ENCODE data around the gene TOM1.
A peak's percentile ranks its signal among the peaks of the same experiment; 100 is the strongest.

TOM1 gene

DNA sequence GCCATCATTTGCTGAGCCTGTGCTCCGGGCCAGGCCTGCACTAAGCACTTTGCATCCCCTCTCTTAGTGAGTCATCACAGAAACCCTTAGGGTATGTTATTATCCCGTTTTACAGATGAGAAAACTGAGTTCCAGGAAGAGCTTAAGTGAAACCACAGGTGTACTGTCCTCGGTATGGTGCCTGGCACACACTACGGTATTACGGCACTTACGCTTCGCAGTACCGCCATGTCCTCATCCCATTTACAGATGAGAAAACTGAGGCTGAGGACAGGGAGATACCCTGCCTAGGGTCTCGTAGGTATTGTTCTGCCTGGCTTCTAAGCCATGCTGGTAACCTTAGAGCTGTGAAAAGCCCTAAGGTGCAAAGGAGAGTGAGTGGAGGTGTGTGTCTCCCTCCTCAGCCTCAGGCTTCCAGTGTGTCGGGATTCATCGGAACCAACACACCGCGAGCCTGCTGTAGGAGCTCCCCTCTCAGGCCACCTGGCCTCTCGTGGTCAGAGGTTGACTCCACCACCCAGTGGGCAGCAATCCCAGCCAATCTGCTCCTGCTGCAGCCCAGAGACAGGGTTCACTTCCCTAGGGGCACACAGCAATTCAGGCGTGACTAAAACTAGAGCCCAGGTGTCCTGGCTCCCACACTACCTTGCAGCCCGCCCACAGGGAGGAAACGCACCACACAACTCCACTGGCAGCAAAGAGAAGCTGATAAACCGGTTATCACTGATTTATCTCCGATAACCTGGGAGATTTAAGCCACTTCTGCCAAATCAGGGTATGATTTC is 41.6 kb downstream of the TOM1 start:
- no peak for TF ChIP-seq PAX5 (IDR thresholded peaks at IDR 0.05; ENCODE audit: insufficient read depth, low read length, severe bottlenecking)
- TF ChIP-seq SPI1 (IDR thresholded peaks at IDR 0.05; ENCODE audit: low read depth, low read length), result peak; percentile 34; the same call in 1 of the 2 replicates
- peak; percentile 76 for FAIRE-seq
- no peak for DNase-seq (ENCODE audit: insufficient read length, low spot score)

GRCh38 chr22:35342390-35342789 is 42.7 kb downstream of the TOM1 start:
- no peak for DNase-seq (ENCODE audit: insufficient read length, low spot score)
- FAIRE-seq, result peak; percentile 35
- no peak for TF ChIP-seq POLR2A (IDR thresholded peaks at IDR 0.05; ENCODE audit: low read depth, low read length)
- no peak for TF ChIP-seq SPI1 (IDR thresholded peaks at IDR 0.05; ENCODE audit: low read depth, low read length)
- TF ChIP-seq TAF1 (IDR thresholded peaks at IDR 0.05; ENCODE audit: low read depth, low read length), result no peak
- no peak for TF ChIP-seq POLR2AphosphoS5 (IDR thresholded peaks at IDR 0.05; ENCODE audit: low read depth, low read length)
- TF ChIP-seq PAX5 (IDR thresholded peaks at IDR 0.05; ENCODE audit: insufficient read depth, low read length, severe bottlenecking), result no peak
- no peak for TF ChIP-seq POU2F2 (IDR thresholded peaks at IDR 0.05; ENCODE audit: low read depth, low read length)

DNA sequence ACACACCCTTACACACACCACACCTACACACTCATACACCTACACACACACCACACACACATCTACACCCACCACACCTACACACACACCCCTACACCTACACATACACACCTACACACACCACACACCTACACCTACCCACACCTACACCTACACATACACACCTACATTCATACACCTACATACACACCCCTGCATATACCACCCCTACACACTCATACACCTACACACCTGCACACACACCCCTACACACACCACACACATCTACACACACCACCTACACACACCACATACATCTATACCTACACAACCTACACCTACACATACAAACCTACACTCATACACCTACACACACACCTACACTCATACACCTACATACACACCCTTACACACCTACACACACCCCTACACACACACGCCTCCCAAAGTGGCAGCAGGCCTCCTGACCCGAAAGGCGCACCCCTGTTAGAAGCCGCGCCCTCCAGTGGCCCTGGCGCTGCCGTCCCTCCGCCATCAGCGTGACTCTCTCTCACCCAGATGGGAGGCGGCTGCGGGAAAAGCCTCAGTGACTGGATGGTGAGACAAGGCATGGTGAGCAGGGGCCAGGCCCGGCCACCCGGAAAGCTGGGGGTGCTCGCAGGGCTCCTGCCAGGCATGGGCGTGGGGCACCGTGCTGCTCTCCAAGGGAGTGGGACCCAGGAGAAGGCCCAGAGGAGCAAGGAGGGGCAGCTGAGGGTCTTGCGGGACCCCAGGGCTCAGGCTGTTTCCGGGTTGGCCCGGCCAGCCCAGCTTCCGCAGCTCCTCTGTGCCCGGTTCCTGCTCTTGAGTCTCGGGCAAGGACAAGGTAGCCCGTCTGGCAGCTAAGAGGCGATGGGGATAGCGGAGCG is 44.2 kb downstream of the TOM1 start:
- FAIRE-seq, result no peak
- no peak for DNase-seq (ENCODE audit: insufficient read length, low spot score)

DNA sequence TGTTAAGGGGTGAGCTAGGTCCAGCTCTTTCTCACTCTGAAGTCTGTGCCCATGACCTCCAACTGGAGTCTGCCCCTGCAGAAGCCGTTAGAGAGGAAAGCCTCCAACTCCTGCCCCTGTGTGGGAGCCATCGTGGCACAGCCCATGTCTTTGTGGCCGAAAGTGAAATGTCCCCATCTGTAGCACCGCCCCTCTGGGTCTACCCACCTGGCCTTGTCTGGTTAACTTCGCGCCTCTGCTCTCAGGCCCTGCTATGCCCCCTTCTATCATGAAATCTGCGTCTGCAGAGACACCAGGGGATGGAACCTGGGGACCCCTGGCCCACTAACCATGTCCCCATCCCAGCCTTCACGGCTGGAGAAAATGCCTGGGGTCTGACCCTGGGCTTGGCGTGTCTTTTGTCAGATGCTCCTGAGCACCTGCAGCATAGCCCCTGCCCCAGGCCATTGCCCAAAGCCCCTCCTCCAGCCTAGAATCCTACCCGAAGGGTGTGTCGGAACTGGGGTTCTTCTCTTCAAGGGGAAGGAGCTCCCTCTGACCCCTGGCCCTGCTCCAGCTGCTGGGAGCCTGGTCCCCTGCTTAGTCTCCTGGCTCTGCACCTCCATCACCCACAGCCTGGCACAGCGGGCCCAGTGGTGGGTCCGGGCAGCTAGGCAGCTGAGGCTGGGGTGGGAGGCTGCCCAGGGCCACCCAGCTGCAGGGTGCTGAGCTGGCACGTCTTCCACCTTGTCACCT is 45.4 kb downstream of the TOM1 start:
- TF ChIP-seq POLR2A (IDR thresholded peaks at IDR 0.05; ENCODE audit: low read depth, low read length), result no peak
- no peak for TF ChIP-seq POU2F2 (IDR thresholded peaks at IDR 0.05; ENCODE audit: low read depth, low read length)
- no peak for TF ChIP-seq POLR2AphosphoS5 (IDR thresholded peaks at IDR 0.05; ENCODE audit: low read depth, low read length)
- no peak for TF ChIP-seq SPI1 (IDR thresholded peaks at IDR 0.05; ENCODE audit: low read depth, low read length)
- no peak for TF ChIP-seq PAX5 (IDR thresholded peaks at IDR 0.05; ENCODE audit: insufficient read depth, low read length, severe bottlenecking)
- TF ChIP-seq TAF1 (IDR thresholded peaks at IDR 0.05; ENCODE audit: low read depth, low read length), result no peak
- peak; percentile 94 for FAIRE-seq

More for the DNA sequence above, 44.2 kb downstream of the TOM1 start:
- no peak for TF ChIP-seq TAF1 (IDR thresholded peaks at IDR 0.05; ENCODE audit: low read depth, low read length)
- no peak for TF ChIP-seq SPI1 (IDR thresholded peaks at IDR 0.05; ENCODE audit: low read depth, low read length)
- TF ChIP-seq PAX5 (IDR thresholded peaks at IDR 0.05; ENCODE audit: insufficient read depth, low read length, severe bottlenecking), result no peak
- TF ChIP-seq POLR2A (IDR thresholded peaks at IDR 0.05; ENCODE audit: low read depth, low read length), result no peak
- TF ChIP-seq POU2F2 (IDR thresholded peaks at IDR 0.05; ENCODE audit: low read depth, low read length), result no peak
- TF ChIP-seq POLR2AphosphoS5 (IDR thresholded peaks at IDR 0.05; ENCODE audit: low read depth, low read length), result no peak

GRCh38 chr22:35345808-35346505 is 46.3 kb downstream of the TOM1 start:
- FAIRE-seq (no peak), DNase-seq (ENCODE audit: insufficient read length, low spot score) (no peak)
- TF ChIP-seq POU2F2 (IDR thresholded peaks at IDR 0.05; ENCODE audit: low read depth, low read length) (no peak), SPI1 (IDR thresholded peaks at IDR 0.05; ENCODE audit: low read depth, low read length) (no peak), POLR2AphosphoS5 (IDR thresholded peaks at IDR 0.05; ENCODE audit: low read depth, low read length) (no peak), PAX5 (IDR thresholded peaks at IDR 0.05; ENCODE audit: insufficient read depth, low read length, severe bottlenecking) (no peak), TAF1 (IDR thresholded peaks at IDR 0.05; ENCODE audit: low read depth, low read length) (no peak)

More for the DNA sequence above, 45.4 kb downstream of the TOM1 start:
- DNase-seq (ENCODE audit: insufficient read length, low spot score), result no peak

GRCh38 chr22:35346596-35347220 is 47.0 kb downstream of the TOM1 start:
- no peak for DNase-seq (ENCODE audit: insufficient read length, low spot score)
- TF ChIP-seq POU2F2 (IDR thresholded peaks at IDR 0.05; ENCODE audit: low read depth, low read length) (no peak), POLR2A (IDR thresholded peaks at IDR 0.05; ENCODE audit: low read depth, low read length) (no peak), TAF1 (IDR thresholded peaks at IDR 0.05; ENCODE audit: low read depth, low read length) (no peak), PAX5 (IDR thresholded peaks at IDR 0.05; ENCODE audit: insufficient read depth, low read length, severe bottlenecking) (no peak), POLR2AphosphoS5 (IDR thresholded peaks at IDR 0.05; ENCODE audit: low read depth, low read length) (no peak), SPI1 (IDR thresholded peaks at IDR 0.05; ENCODE audit: low read depth, low read length) (no peak)
- no peak for FAIRE-seq

- no peak for FAIRE-seq
- TF ChIP-seq SPI1 (IDR thresholded peaks at IDR 0.05; ENCODE audit: low read depth, low read length) (no peak), POLR2AphosphoS5 (IDR thresholded peaks at IDR 0.05; ENCODE audit: low read depth, low read length) (no peak), PAX5 (IDR thresholded peaks at IDR 0.05; ENCODE audit: insufficient read depth, low read length, severe bottlenecking) (no peak), TAF1 (IDR thresholded peaks at IDR 0.05; ENCODE audit: low read depth, low read length) (no peak), POU2F2 (IDR thresholded peaks at IDR 0.05; ENCODE audit: low read depth, low read length) (no peak), POLR2A (IDR thresholded peaks at IDR 0.05; ENCODE audit: low read depth, low read length) (no peak)
- no peak for DNase-seq (ENCODE audit: insufficient read length, low spot score)
Measured at GRCh38 chr22:35347462-35347861, 47.8 kb downstream of the TOM1 start.

DNA sequence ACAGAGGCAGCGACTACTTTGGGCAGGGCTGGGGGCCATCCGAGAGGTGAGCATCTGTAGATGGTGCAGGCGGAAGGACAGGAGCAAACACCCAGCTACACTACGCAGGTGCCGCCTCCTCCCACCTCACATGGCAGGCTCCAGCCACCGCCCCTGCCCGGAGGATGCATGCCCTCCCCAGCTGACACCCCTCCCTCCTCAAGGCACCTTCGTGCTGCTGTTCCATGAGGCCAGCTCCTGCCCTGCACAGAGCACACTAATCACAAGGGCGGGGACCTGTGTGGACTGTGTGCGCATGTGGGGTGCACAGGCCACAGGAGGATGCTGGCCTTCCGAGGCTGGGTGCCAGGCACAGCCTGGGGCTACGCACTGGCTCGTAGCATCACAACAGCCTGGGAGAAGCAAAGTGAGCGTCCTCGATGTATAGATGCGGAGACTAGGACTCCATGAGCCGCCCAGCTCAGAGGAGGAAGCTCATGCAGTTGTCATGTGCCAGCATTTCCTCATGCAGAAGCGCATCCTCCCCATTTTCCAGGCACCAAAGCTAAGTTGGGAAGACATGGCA is 48.4 kb downstream of the TOM1 start:
- no peak for FAIRE-seq
- DNase-seq (ENCODE audit: insufficient read length, low spot score), result no peak
- TF ChIP-seq POU2F2 (IDR thresholded peaks at IDR 0.05; ENCODE audit: low read depth, low read length), result no peak
- TF ChIP-seq POLR2A (IDR thresholded peaks at IDR 0.05; ENCODE audit: low read depth, low read length), result no peak
- TF ChIP-seq TAF1 (IDR thresholded peaks at IDR 0.05; ENCODE audit: low read depth, low read length), result no peak
- no peak for TF ChIP-seq POLR2AphosphoS5 (IDR thresholded peaks at IDR 0.05; ENCODE audit: low read depth, low read length)
- TF ChIP-seq PAX5 (IDR thresholded peaks at IDR 0.05; ENCODE audit: insufficient read depth, low read length, severe bottlenecking), result no peak
- TF ChIP-seq SPI1 (IDR thresholded peaks at IDR 0.05; ENCODE audit: low read depth, low read length), result no peak
